ENCODE data around the gene HSPA14. TPM values are rescaled to one million over a fixed set of nuclear protein-coding genes. Genes with fewer than 3 reads are reported as not detected.

Gene HSPA14
- total and polyA plus RNA-seq, 10 of the 15 experiments (the other 5 are each of a cell fraction or from before 2014, with no cell fraction given): 26.6 to 56.1 (median 34.3) TPM

GRCh38 chr10:14873090-14873760, 35.1 kb downstream of the HSPA14 start:
- intact Hi-C loops (cut with micrococcal nuclease; ENCODE audit: unreplicated experiment): no loop called here
- ChIA-PET RAD21 (ENCODE audit: unreplicated experiment) (interaction anchor here (0.6 to 1.5 kb wide), 2 partner anchors 36 to 78 kb away, joined by 3 to 8 read pairs; partner anchors contain the start of genes CDNF, HSPA14 and MSANTD7), SMC1A (ENCODE audit: uncharacterized antibody, unreplicated experiment) (interaction anchor here (0.9 to 2.6 kb wide), 7 partner anchors 10 to 263 kb away, joined by 3 to 14 read pairs (median 4); partner anchors contain the start of genes CDNF, HSPA14 and MSANTD7), POLR2A (interaction anchor here (0.6 to 2.2 kb wide), 3 partner anchors 35 to 284 kb away, joined by 3 to 6 read pairs (median 5); partner anchors contain the start of genes CDNF, DCLRE1C, HSPA14 and MSANTD7), CTCF (interaction anchor here (1.4 to 1.7 kb wide), 4 partner anchors 50 to 336 kb away, joined by 3 to 5 read pairs (median 4); partner anchors contain the start of gene DCLRE1C)
- H3K4me1 ChIP-seq (ENCODE audit: control insufficient read depth, insufficient read depth, low read length): peaks cover 3% of the 10 kb centered on the region
- FAIRE-seq: peak; percentile 68
- in situ Hi-C loops (cut with MboI): no loop called here
- no peak for DNase-seq (ENCODE audit: low read depth, low spot score)
- no peak overlapping the region for H2AFZ ChIP-seq (ENCODE audit: control insufficient read depth, low read depth, low read length)
- peak overlapping the region; percentile 4; the same call in 1 of the 2 replicates for H3K4me2 ChIP-seq (ENCODE audit: control insufficient read depth, insufficient read depth)
- peaks cover 19% of the 10 kb centered on the region for H3K79me2 ChIP-seq (ENCODE audit: control insufficient read depth, insufficient read depth, low read length)
- H3K27me3 ChIP-seq (replicated peaks in 1 of 2; ENCODE audit: control insufficient read depth in 2 of 2, insufficient read depth in 2 of 2, low read length in 1 of 2): no peaks in the 10 kb centered on the region
- no TSS peak for BruUV-seq (replicated peaks)
- H3K9me3 ChIP-seq (replicated peaks; ENCODE audit: control insufficient read depth, insufficient read depth, low read length): no peaks in the 10 kb centered on the region
- peaks cover 0 to 8% of the 10 kb centered on the region in 2 experiments; a peak in 1 of 4 replicates for H3K36me3 ChIP-seq (ENCODE audit: control insufficient read depth in 2 of 2, insufficient read depth in 2 of 2, low read length in 1 of 2)
- H3K4me3 ChIP-seq: no peak overlapping the region
- H4K20me1 ChIP-seq (ENCODE audit: control insufficient read depth, insufficient read depth): no peaks in the 10 kb centered on the region
- H3K27ac ChIP-seq (ENCODE audit: control insufficient read depth, insufficient read depth): peak overlapping the region; percentile 44; the same call in 1 of the 2 replicates
- peak; percentile 76 for ATAC-seq
- WGBS (ENCODE audit: insufficient coverage, insufficient replicate concordance, low lambda C conversion rate, missing lambda C conversion rate): 50% methylated on average over 2 of the region's 2 CpGs
- H3K9ac ChIP-seq (ENCODE audit: control insufficient read depth, insufficient read depth, low read length): no peak overlapping the region
- TF ChIP-seq RUNX3 (IDR thresholded peaks at IDR 0.05; ENCODE audit: low read length) (peak; percentile 28; the same call in 1 of the 2 replicates), KAT2A (conservative IDR thresholded peaks at IDR 0.05; ENCODE audit: control insufficient read depth, low read depth, low read length) (no peak), ZBTB11 (CRISPR knock-in tag; IDR thresholded peaks at IDR 0.05) (no peak), ZNF384 (IDR thresholded peaks at IDR 0.05; ENCODE audit: borderline replicate concordance, low read depth, low read length) (no peak), MLLT1 (IDR thresholded peaks at IDR 0.05) (no peak), TAF1 (IDR thresholded peaks at IDR 0.05; ENCODE audit: borderline replicate concordance, low read depth, low read length) (no peak), POLR2AphosphoS5 (IDR thresholded peaks at IDR 0.05; ENCODE audit: low read length) (no peak), MTA2 (IDR thresholded peaks at IDR 0.05; ENCODE audit: low read depth) (peak; percentile 68; the same call in 1 of the 2 replicates), FOS (IDR thresholded peaks at IDR 0.05; ENCODE audit: borderline replicate concordance, extremely low read depth, insufficient read length) (no peak), BCL11A (IDR thresholded peaks at IDR 0.05; ENCODE audit: low read depth, low read length) (no peak), ZZZ3 (IDR thresholded peaks at IDR 0.05; ENCODE audit: control insufficient read depth, insufficient read length, low read depth) (no peak), E4F1 (IDR thresholded peaks at IDR 0.05; ENCODE audit: borderline replicate concordance, partially characterized antibody) (no peak), HSF1 (IDR thresholded peaks at IDR 0.05; ENCODE audit: low read depth, low read length) (no peak), ATF7 (IDR thresholded peaks at IDR 0.05; ENCODE audit: low read depth) (peak; percentile 39; the same call in 1 of the 2 replicates)

Data from GM12878 (cell line).